ENCODE results near the gene NEO1.

The NEO1 gene

GRCh38 chr15:73075160-73075859 lies 23.0 kb downstream of the NEO1 start:
- DNase-seq (ENCODE audit: low read depth) = no peak

DNA sequence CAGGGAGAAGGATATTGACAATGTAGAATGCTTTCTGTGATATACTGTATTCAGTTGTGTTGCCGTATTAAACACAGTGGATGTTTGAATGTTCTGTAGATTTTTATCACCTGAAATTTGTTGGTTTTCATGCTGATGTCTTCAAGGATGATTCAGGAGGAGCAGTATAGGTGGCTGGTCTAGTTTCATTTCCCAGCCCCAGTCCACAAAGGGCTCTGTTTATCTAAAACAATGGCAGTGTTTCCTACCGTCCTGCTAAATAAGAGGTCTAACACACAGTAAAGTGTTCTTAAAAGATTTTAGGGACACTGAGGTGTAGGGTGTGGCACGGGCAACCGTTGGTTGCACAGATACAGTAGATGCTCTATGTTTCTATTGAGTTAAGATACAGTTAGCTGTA lies 26.0 kb downstream of the NEO1 start:
- no peak for DNase-seq (ENCODE audit: low read depth)

- no peak for DNase-seq (ENCODE audit: low read depth)
Observed at GRCh38 chr15:73078722-73079121, 26.5 kb downstream of the NEO1 start.

DNA sequence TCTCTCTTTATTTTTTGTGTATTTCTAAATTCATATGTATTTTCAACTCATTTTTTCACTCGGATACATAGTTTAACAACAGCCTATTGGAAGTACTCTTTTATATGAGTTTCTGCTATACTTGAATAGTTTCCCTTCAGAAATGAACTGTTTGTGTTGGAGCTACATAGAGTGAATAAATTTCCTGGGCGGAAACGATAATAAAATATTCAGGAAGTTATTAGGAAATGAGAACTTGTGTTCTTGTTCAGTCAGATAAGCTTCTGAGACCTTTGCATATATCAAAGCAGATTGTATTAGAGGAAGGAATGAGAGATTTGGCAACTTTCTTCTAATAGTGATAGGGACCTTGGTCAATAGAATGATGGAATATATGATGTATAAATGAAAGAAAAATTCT lies 27.3 kb downstream of the NEO1 start:
- DNase-seq (ENCODE audit: low read depth) = no peak

GRCh38 chr15:73081321-73081958 lies 29.2 kb downstream of the NEO1 start:
- no peak for DNase-seq (ENCODE audit: low read depth)

DNA sequence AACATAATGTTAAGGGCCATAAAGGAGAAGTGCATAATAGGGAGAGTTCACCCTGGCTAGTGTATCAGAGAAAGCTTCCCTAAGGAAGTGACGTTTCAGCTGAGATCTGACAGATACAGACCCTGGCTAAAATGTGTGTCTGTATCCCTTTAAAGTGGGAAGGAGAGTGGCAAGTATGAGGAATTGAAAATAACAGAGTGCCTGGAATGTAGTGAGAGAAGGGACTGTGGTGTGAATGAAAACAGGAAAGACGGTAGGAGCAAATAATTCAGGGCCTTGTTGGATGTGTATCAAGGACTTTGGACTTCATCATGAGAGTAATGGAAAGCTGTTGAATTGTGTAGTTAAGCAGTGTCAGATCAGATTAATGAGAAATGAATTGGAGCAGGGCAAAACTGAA lies 30.5 kb downstream of the NEO1 start:
- no peak for DNase-seq (ENCODE audit: low read depth)

GRCh38 chr15:73087098-73087497 lies 34.8 kb downstream of the NEO1 start:
- no peak for DNase-seq (ENCODE audit: low read depth)

GRCh38 chr15:73105064-73105463 lies 52.8 kb downstream of the NEO1 start:
- no peak for DNase-seq (ENCODE audit: low read depth)

- no peak for DNase-seq (ENCODE audit: low read depth)
Observed at GRCh38 chr15:73108676-73109075, 56.4 kb downstream of the NEO1 start.

- no peak for DNase-seq (ENCODE audit: low read depth)
Observed at GRCh38 chr15:73109765-73110164, 57.5 kb downstream of the NEO1 start.

DNA sequence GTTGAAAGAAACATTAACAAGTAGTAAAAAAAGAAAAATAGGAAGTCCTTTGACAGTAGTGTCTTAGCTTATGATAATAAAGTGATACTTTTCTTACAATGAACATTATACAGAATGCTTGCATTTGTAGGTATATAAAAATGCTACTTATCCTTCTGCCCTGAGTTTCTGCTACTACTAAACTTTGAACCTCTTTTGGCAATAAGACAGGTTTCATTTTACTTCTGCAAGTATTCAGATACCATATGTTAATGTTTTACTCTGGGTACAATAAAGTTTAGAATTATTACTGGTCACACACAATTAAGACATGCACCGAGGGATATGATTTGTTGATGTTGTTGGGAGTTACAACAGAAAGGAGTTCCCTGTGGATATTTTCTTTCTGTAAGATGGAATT lies 57.9 kb downstream of the NEO1 start:
- no peak for DNase-seq (ENCODE audit: low read depth)

GRCh38 chr15:73114064-73114463 lies 61.8 kb downstream of the NEO1 start:
- DNase-seq (ENCODE audit: low read depth) = no peak

DNA sequence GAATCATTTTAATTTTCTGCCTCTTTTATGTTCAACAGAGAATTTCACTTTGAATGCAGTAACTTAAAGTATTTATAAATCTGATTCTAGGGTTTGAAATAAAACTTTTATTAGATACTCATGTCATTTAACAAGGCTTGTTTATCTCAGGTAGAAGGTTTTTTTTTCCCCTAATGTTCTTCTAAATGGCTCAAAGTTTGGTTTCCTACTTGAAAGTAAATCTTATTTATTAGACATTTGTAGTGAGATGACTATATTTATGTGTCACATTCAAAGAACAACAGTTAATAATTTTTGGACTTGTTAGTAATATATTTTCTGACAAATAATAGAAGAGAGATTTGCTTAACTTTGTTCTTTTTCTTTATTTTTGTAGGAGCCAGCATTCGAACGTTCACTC lies 63.9 kb downstream of the NEO1 start:
- no peak for DNase-seq (ENCODE audit: low read depth)

DNA sequence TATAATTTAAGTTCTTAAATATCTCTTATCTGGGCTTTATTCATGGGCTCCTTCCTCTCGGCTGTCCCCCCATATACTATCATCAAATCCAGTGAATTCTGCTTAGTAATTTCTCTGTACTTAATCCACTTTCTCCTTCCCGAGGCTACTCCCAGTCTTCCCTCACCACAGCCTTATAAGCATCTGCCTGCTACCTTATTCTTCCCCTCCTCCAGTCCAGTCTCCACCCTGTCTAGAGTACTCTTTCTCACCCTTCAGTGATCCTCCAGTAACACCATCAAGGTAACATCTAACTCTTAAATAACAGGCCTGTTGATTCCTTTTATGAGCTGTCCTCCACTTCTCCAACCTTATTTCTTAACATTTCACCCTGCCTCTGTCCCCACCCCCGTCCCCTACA lies 65.8 kb downstream of the NEO1 start:
- no peak for DNase-seq (ENCODE audit: low read depth)

- no peak for DNase-seq (ENCODE audit: low read depth)
Observed at GRCh38 chr15:73119478-73119877, 67.2 kb downstream of the NEO1 start.

DNA sequence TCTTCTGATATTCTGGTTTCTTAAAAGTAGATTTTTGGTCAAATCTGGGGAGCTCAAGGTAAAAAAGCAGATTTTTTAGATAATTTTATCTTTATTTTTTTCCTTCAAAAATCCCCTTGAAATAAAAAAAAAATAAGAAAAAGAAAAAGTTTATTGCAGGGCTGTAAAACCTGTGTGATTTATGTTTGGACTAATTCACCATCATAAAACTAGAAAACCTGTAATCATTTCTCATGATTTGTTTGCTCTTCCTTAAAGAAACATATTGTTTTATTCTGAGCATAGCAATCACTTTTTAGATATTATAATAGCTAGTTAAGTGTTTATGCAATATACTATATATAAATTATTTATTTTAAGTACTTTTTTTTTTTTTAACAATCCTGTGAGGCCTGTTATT lies 68.0 kb downstream of the NEO1 start:
- DNase-seq (ENCODE audit: low read depth) = no peak

DNA sequence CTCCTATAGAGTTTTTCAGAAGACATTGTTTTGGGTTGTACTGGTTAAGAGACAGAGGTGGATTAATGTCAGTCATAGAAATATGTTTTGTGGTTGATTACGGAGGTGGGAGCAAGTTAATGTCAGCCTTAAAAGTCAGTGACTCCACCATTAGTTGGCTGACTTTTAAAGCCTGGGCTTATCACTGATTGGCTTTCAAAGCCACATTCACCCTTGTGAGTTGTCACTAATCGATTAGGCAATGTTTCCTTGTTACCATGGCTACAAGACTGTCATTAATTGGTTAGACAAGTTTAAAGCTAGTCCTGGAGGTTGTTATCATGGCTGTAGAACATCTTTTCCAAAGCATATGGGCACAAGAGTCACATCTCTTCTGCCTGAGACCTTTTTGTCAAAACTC lies 73.0 kb downstream of the NEO1 start:
- DNase-seq (ENCODE audit: low read depth) = no peak

DNA sequence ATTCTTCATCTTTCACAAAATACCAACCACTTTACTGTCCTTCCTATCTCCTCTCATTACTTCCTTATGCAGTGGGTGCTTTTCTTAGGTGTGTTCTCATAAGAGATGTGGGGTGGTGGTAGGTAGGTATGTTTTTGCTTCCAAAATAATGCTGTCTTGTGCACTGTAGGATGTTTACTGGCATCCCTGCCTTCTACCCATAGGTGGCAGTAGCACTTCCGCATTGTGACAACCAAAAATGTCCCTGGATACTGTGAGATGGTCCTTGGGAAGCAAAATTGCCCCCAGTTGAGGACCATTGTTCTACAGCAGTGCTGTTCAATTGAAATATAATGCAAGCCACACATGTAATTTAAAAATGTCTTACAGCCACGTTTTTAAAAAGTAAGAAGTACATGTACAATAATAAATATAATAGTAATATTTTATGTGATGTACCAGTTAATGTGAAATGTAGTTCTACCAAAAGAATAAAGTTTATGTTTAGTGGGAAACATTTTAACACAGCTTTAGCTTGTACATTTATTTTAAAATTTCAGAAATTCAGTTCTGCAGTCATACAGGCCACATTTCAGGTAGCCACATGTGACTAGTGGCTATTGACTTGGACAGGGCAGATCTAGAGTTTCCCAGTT lies 75.2 kb downstream of the NEO1 start:
- no peak for DNase-seq (ENCODE audit: low read depth)

GRCh38 chr15:73130830-73131229 lies 78.6 kb downstream of the NEO1 start:
- DNase-seq (ENCODE audit: low read depth) = no peak

DNA sequence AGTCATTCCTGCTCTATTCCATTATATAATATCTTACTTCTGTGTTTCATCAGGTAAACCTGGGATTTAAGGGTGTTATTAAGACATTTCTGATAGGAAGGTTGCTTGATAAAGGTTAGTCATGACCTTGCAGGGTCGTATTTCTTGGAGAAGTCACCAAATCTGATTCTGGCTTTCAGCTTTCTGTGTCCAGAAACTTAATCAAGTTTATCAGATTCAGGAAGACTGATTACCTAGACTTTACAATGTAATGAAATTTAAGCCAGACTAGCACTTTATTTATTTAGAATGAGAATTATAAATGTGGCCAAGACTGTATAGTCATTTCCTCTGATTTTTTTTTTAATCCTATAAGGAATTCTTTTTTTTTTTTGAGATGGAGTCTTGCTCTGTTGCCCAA lies 81.9 kb downstream of the NEO1 start:
- DNase-seq (ENCODE audit: low read depth) = no peak

GRCh38 chr15:73139041-73139743 lies 86.9 kb downstream of the NEO1 start:
- no peak for DNase-seq (ENCODE audit: low read depth)

GRCh38 chr15:73139744-73140553 lies 87.7 kb downstream of the NEO1 start:
- DNase-seq (ENCODE audit: low read depth) = no peak

Measured in T follicular helper cell (primary cell).